GM12874 (cell line): ENCODE measurements around the gene SHOC2.
A peak's percentile ranks its signal among the peaks of the same experiment; 100 is the strongest.

Source experiments
- TF ChIP-seq, protein P1 (sequence below): IDR thresholded peaks from 2 replicates; pipeline ENCODE4 v1.5.1; 2011; ENCODE audit warnings: low read depth, mild to moderate bottlenecking, control low read depth, low read length, moderate library complexity; ENCODE audit not compliant: insufficient read depth

Gene SHOC2

DNA sequence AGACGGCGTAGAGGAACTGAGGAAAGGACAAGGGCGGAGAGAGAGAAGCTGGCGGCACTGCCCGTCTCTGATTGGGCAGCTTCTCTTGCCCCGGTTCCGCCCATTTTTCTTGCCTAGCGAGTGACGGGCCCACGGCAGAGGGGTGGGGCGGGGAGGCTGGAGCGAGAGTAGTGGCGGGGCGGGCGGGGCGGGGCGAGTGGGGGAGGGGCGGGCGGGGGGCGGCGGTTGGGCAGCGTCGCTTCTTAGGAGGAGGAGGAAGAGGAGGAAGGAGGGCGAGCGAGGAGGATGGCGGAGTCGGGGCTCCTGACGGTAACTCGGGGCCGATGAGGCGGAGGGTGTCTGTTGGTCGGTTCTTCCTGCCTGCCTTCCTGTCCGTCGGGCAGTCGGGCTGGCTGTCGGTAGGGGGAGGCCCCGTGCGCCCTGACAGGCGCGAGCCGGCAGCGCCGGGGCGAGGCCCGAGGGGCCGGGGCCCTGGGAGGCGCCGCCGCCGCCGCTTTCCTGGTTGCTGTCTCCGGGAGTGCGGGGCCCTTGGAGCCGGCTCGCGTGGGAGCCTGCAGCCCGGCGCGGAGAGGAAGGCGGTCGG, at the start of gene SHOC2:
SHOC2 (plus strand) TSS at position 256 of the 583 bp plus-strand sequence. CDS start 44,755 bp downstream, outside the sequence.
- TF ChIP-seq, protein P1, sequence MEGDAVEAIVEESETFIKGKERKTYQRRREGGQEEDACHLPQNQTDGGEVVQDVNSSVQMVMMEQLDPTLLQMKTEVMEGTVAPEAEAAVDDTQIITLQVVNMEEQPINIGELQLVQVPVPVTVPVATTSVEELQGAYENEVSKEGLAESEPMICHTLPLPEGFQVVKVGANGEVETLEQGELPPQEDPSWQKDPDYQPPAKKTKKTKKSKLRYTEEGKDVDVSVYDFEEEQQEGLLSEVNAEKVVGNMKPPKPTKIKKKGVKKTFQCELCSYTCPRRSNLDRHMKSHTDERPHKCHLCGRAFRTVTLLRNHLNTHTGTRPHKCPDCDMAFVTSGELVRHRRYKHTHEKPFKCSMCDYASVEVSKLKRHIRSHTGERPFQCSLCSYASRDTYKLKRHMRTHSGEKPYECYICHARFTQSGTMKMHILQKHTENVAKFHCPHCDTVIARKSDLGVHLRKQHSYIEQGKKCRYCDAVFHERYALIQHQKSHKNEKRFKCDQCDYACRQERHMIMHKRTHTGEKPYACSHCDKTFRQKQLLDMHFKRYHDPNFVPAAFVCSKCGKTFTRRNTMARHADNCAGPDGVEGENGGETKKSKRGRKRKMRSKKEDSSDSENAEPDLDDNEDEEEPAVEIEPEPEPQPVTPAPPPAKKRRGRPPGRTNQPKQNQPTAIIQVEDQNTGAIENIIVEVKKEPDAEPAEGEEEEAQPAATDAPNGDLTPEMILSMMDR: no peak

DNA sequence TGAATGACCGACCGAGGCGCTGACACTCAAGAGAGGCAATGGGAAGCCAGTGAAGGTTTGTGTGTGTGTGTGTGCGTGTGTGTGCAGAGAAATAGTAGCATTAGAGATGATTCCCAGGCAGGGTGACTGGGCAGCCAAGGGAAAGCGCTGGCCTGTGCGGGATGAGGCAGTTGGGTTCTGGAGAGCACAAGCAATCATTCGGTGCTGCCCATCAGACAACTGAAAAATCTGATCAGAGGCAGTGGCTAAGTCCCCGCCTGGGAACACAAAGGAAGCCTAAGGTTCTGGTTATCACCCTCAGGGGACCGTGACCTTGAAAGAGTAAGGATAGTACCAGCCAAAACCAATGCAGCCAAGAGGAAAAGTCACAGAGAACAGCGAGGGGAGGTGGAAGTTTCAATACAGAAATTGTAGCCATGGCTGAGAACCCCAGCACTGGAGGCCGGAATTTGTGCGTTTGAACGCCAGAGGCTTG, 48.5 kb upstream of the SHOC2 start:
- TF ChIP-seq, protein P1: no peak

DNA sequence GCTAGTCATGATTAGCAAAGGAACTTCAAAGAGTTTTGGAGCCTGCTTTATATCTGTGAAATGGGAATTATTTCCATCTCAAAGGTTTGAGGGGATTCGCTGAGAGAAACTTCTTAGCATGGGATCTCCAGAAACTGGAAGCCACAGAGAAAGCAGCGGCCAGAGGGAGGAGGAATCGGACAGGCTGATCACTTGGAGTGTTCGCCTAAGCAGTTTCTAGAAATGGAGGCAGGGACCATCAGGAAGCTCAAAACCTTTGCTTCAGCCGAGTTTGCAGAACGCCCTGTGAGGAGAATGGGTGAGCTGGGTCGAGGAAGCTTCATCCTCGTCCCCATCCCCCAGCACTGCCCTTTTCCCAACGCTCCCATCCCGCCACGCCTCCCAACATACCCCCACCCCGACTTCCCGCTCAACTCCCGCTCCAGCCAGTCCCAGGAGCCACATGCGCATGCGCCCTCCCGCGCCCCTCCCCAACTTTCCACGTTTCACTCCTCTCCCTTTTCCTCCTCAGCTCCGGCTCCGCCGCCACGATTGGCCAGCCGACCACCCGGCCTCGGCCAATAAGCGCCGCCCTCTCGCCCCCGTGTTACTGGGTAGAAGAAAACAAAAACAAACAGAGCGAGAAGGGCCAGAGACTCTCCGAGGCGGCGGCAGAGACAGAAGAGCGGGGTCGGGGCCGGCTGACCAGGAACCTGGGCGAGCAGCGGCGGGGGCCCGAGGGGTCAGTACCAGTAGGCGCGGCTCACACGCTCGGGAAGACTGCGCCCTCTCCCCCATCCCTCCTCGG, 47.9 kb upstream of the SHOC2 start, which contains the start of gene PDCD4:
PDCD4 (plus strand) TSS at position 631 of the 787 bp plus-strand sequence. CDS start 4,100 bp downstream, outside the sequence.
- TF ChIP-seq, protein P1: no peak

- TF ChIP-seq, protein P1: 0 out of 2 replicates have a peak, but pooled peaks have one; percentile 27
Measured at GRCh38 chr10:110872145-110872983, 47.0 kb upstream of the SHOC2 start.

- TF ChIP-seq, protein P1: no peak
Measured at GRCh38 chr10:110872984-110873923, 46.1 kb upstream of the SHOC2 start.

- TF ChIP-seq, protein P1: no peak
Measured at GRCh38 chr10:110873951-110874350, 45.5 kb upstream of the SHOC2 start.
